Central memory CD4-positive, alpha-beta T cell (primary cell): ENCODE measurements around the gene ZNF181.
"Not testable (repeated sequence)": the region's sequence is repeated elsewhere in the genome, so short reads cannot be mapped to it uniquely, and the experiment has no call there.

Experiments
- DNase-seq: peaks from one replicate; pipeline ENCODE4 v3.0.0; 2022
- total RNA-seq, 3 experiments: gene quantifications; one replicate each; lab custom pipeline; 2026; lab: John Stamatoyannopoulos, UW

The ZNF181 gene
- 11.9 to 47.6 (median 13.9) reads per million in 3 experiments for total RNA-seq

DNA sequence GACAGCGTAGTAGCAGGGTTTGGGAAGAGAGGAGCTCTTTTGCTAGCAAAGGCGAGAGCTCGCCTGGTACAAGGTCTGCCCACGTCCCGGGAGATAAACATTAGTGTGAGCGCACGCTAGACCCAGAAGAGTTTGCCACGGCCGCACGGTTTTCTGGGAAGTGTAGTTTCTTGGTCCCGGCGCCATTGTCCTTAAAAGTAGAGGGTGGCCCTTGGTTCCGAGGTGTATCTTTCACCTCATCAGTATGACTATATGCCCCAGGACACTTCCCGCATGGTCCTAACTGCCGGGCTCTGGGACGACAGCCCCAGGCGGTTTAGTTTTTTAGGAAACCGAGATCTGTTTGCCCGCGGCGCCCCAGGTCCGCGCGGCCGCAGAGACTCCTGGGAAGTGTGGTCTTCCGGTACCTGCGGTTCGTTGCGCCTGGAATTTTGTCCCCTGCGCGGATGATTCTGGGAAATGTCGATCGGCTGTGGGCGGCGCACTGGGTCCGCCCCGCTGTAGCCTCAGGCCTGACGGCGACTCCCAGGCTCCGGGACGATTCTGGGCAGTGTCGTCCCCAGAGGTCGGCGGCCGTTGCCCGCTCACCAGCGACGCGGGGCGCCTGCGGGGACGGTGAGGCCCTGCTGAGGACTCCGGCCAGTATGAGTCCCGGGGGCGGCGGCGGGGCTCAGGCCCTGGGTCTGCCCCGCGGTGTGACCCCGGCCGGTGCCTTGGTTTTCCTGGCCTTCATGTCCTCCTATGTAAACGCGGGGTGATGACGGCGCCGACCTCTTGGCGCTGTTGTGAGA lies at the start of gene ZNF181:
TSS of gene ZNF181 (plus strand) at position 498 of the 791 bp plus-strand sequence. CDS start 795 bp downstream, outside the sequence.
- peak; percentile 79 for DNase-seq

DNA sequence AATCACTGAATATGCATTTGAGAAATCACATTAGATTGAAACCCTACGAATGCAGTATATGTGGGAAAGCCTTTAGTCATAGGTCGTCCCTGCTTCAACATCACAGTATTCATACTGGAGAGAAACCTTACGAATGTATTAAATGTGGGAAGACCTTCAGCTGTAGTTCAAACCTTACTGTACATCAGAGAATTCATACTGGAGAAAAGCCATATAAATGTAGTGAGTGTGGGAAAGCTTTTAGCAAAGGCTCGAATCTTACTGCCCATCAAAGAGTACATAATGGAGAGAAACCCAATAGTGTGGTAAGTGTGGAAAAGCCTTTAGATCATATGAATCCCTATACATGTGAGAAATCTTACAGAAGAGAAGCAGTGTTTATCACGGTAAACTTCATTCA lies 48.8 kb upstream of the ZNF181 start:
- DNase-seq: not testable (repeated sequence)

DNA sequence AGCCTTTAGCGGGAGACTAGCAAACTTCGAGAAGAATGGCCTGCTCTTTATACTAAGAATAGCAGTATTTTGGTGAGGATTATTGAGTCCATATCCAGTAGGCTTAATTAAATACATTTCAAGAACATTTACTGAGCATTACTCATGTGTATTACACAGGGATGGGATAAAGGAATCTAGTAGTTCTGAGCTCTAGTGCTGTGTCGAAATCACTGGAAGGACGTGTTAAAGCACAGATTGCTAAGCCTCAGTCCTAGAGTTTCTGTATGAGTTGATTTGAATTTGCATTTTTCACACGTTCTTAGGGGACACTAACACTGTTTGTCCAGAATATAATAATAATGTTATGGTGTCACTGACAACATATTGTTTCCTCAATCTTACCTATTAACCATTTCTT lies 47.6 kb upstream of the ZNF181 start:
- DNase-seq: no peak

DNA sequence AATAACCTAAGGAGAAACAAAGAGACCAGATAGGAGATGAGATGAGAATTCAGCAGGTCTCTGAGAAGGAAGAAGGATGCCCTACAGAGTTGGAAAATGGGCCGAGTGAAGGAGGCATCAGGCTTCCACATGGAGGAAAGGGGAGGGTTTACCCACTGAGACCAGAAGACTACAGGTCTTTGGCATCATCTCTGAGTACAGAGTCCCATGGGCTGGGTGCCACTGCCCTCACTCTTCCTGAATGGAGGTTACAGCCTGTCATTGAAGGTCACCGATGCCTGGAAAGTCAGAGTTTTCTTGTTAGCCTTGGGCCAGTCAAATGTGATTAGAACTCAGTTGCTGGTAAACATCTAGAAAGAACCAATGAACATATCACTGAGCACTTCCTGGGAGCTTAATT lies 46.7 kb upstream of the ZNF181 start:
- no peak for DNase-seq

GRCh38 chr19:34688592-34688991 lies 45.5 kb upstream of the ZNF181 start:
- no peak for DNase-seq

GRCh38 chr19:34690372-34690771 lies 43.7 kb upstream of the ZNF181 start:
- DNase-seq: no peak

- no peak for DNase-seq
These were observed 41.5 kb upstream of the ZNF181 start for GRCh38 chr19:34692549-34692948.

GRCh38 chr19:34707661-34708060 lies 26.4 kb upstream of the ZNF181 start:
- DNase-seq: no peak

GRCh38 chr19:34711890-34712289 lies 22.2 kb upstream of the ZNF181 start:
- no peak for DNase-seq

DNA sequence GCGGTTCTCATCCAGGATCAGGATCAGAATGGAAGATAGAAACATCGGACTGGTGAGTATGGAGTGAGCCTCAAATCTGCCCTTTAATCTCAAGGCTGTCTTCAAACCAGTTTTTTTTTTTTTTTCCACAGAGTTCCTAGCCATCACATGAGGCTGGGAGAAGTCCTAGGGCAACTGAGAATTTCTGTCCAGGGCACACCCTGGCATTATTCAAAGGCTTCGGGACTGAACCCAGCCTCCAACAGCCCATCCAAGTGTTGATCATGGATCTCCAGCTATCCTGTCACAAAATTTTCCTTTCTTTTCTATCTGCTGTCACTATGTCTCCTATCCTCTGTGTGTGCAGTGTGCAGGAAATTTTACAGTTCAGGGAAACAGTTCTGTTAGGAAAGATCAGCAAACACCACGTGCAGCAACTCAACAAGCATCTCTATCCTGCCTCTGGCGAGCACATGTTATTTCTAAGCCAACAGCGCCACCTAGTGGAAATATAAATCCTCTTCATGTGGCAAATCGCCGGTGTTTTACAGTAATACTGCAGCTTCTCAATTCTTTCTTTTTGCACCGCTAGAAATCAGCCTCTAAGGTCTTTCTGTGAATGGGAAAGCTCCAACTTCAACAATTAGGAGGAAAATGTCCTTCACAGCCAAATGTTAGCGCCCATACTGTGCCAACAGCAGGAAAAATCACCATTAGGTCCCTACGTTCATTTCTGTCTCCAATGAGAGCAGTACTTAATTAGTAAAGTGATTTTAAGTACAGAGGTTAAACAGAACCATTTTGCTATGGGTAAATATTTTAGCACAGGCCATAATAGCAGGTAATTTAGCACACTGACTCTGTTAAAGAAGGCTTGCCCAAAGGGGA lies 21.4 kb upstream of the ZNF181 start:
- DNase-seq: peak; percentile 67

GRCh38 chr19:34713262-34713637 lies 20.8 kb upstream of the ZNF181 start:
- DNase-seq: no peak

DNA sequence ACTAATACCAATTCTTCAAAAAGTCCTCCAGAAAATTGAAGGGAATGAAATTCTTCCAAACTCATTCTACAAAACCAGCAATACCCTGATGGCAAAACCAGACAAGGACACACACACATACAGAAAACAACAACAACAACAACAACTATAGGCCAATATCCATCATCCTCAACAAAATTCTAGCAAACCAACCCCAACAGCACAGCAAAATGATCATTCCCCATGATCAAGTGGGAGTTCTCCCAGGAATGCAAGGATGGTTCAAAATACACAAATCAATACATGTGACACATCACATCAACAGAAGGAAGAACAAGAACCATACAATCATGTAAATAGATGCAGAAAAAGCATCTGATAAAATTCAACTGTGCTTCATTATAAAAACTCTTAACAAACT lies 18.7 kb upstream of the ZNF181 start:
- no peak for DNase-seq

- no peak for DNase-seq
These were observed 11.7 kb upstream of the ZNF181 start for GRCh38 chr19:34722353-34722752.

GRCh38 chr19:34725400-34725799 lies 8.6 kb upstream of the ZNF181 start:
- DNase-seq: no peak

DNA sequence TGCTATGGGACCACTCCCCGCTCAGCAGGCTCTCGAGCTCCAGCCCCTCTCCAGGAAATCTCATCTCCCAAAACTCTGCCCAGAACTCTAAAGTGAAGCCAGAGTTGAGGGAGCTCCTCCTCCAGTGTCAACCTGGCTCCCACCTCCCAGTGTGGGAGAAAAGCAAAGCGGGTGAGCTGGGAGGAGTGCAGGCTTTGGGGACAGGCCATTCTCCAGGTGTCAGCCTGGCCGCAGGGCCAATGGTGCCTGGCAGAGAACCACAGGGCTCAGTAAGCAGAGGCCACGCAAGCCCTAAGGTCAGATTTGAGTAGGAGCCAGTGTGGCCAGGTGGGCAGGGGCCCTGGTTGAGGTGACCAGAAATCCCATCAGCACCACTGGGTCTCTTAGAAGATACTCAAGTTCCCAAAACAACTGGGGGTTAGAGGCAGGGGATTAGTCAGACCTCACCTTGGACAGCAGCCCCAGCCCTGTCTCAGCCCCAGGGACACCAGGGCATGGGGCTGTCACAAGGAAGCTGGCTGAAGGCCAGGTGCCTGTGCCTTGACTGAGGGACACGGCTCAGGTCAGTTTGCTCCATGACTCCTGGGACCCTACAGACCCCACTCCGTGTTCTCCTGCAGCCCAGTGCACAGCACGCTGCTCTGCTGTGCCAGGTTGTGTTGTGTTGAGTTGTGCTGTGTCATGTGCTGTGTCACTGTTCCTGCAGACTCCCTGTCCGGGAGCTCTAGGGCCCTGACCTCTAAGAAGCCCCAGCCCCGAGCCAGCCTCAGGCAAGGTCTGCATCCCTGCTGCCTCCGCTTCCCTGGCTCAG lies 2.8 kb upstream of the ZNF181 start:
- DNase-seq: no peak

GRCh38 chr19:34731964-34732363 lies 2.1 kb upstream of the ZNF181 start:
- no peak for DNase-seq

DNA sequence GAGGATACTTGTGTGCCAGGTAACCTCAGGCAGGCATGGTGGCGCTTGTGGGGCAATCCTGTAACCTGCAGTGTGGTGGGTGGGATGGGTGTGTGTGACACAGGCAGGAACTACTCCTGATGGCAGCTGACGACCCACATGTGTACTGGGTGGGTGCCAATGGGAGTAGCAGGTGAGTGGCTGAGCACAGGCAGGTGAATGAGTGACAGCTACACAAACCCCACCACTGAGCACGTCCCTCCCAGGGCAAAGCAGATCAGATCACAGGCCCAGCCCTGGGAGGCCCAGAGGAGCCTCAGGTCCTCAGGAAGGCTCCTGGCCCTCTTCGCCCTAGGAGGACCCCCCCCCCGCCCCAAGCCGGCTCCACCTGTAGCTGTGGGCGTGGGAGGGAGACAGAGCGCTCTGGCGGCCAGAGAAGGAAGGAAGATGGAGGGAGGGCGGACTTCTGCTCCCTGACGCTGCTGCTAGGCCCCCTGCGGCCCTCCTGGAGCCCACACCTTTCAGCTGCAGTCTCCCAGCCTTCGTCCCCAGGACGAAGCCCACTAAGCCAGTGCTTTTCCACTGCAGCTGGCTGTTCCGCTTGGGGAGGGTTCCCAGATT lies 1.3 kb upstream of the ZNF181 start:
- no peak for DNase-seq

GRCh38 chr19:34733266-34733745 lies 737 bp upstream of the ZNF181 start:
- no peak for DNase-seq

GRCh38 chr19:34734537-34735103 lies 577 bp downstream of the ZNF181 start:
- DNase-seq: no peak

DNA sequence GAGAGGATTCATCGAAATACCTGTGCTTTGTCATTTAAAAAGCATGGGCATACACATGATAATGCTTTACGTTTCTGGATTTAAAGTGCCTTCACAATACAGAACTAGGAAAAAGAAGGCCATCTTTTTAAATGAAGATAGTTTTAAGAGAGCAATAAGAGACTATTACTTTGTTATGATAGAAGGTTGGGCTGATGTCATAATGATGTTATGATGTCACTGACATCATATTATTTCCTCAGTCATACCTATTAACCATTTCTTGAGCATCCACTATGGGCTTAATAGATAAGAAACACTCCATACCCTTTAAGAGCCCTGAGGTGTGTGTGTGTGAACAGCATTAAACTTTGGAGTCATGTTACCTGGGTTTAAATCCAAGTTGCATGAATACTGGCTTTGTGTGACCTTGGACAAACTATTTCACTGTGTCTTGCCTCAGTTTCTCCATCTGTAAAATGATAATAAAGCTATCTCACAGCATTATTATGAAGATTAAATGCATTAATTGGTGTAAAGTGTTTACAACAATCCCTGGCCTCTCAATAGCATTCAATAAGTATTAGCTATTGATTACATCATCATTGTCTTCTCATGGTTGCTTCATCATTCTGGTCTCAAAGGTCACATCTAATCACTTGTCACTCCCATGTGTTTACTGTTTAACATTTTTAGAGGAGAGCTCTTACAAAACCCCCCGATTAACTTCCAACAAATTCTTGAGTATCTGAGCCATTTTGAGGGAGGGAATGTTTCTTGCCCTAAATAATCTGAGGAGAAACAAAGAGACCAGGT lies 11.1 kb downstream of the ZNF181 start:
- no peak for DNase-seq

DNA sequence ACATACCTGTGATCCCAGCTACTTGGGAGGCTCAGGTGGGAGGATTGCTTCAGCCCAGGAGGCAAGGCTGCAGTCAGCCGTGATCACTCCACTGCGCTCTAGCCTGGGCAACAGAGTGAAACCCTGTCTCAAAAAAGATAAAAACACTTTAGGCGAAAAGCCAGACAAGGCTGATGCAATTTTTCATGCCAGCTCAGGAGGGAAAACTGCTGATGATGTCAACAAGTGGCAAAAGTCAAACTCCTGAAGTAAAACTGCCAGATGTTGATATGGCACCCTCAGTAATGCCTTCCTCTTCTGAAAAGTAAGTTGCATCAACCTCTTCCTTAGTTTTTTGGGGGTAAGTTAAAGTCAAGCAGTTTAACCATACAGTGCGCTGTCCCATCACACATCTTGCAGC lies 23.4 kb downstream of the ZNF181 start:
- no peak for DNase-seq
